Thyroid gland (tissue), 4 donors: Measurements from ENCODE around the gene TMEM119.

ENCODE experiments used
- CTCF ChIP-seq, 6 experiments: fragments of 200-600 bp in 3 of 6; fragments of 450-650 bp in 3 of 6; sonication (generic) in 3 of 6; IDR thresholded peaks; one replicate each; pipeline ENCODE4 v1.5.1; 2016 to 2019; ENCODE audit warnings: antibody characterized with exemption in 6 of 6, mild to moderate bottlenecking in 2 of 6, inconsistent platforms in 1 of 6, moderate library complexity in 1 of 6
- POLR2A ChIP-seq, 2 donors: fragments of 450-650 bp; IDR thresholded peaks; one replicate each; pipeline ENCODE4 v1.6.1; 2017; ENCODE audit warnings: antibody characterized with exemption in 2 of 2, mild to moderate bottlenecking in 2 of 2, moderate library complexity in 1 of 2

DNA sequence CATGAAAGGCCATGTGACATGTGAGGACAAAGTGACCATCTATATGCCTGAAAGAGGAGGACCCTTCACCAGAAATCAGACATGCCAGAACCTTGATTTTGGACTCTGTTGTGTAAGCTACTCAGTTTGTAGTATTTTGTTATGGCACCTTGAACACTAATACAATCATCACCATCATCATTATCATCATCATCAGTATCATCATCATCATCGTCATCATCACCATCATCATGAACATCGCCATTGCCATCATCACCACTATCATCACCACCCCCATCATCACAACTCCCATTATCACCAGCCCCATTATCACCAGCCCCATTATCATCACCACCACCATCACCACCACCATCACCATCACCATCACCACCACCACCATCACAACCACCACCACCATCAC lies 19.6 kb downstream of the TMEM119 start:
- TF ChIP-seq CTCF (IDR thresholded peaks at IDR 0.05), result no peak
- no peak for TF ChIP-seq POLR2A (IDR thresholded peaks at IDR 0.05)
